ENCODE data around the gene CRYZ. TPM values are rescaled to one million over a fixed set of nuclear protein-coding genes. Genes with fewer than 3 reads are reported as not detected.
A peak's percentile ranks its signal among the peaks of the same experiment; 100 is the strongest.

CRYZ gene
- total and polyA plus RNA-seq, 4 donors = 21.7 to 29.8 (median 27.1) TPM

GRCh38 chr1:74689621-74690363 lies 43.1 kb downstream of the CRYZ start:
- H3K4me3 ChIP-seq (ENCODE audit: low read depth, low read length) = no peak overlapping the region
- H3K27ac ChIP-seq (ENCODE audit: low read depth, low read length) = no peak overlapping the region
- H3K36me3 ChIP-seq (ENCODE audit: control insufficient read depth, insufficient read depth, low read length) = no peaks in the 10 kb centered on the region
- no peaks in the 10 kb centered on the region for H3K9me3 ChIP-seq (ENCODE audit: control insufficient read depth, insufficient read depth, low read length)
- WGBS (ENCODE audit: insufficient coverage) = 0% methylated on average over 1 of the region's 5 CpGs
- DNase-seq (ENCODE audit: low read depth in 4 of 6, low spot score in 6 of 6) = peak; percentile 75 to 97 (median 84)
- no peaks in the 10 kb centered on the region for H3K27me3 ChIP-seq (ENCODE audit: control insufficient read depth, insufficient read depth, low read length)
- no peaks in the 10 kb centered on the region for H3K4me1 ChIP-seq (ENCODE audit: control insufficient read depth, insufficient read depth, low read length)

GRCh38 chr1:74686928-74687327 lies 45.9 kb downstream of the CRYZ start:
- no CpG with 5 or more reads among the region's 4 CpGs for WGBS (ENCODE audit: insufficient coverage)
- Histone ChIP-seq H3K9me3 (ENCODE audit: control insufficient read depth, insufficient read depth, low read length) (no peaks in the 10 kb centered on the region), H3K4me3 (ENCODE audit: low read depth, low read length) (no peak overlapping the region), H3K36me3 (ENCODE audit: control insufficient read depth, insufficient read depth, low read length) (no peaks in the 10 kb centered on the region), H3K27me3 (ENCODE audit: control insufficient read depth, insufficient read depth, low read length) (no peaks in the 10 kb centered on the region), H3K27ac (ENCODE audit: low read depth, low read length) (no peak overlapping the region), H3K4me1 (ENCODE audit: control insufficient read depth, insufficient read depth, low read length) (no peaks in the 10 kb centered on the region)
- DNase-seq (ENCODE audit: low read depth in 4 of 6, low spot score in 6 of 6) = no peak

GRCh38 chr1:74684301-74684700 lies 48.5 kb downstream of the CRYZ start:
- WGBS (ENCODE audit: insufficient coverage) = no CpG with 5 or more reads among the region's 2 CpGs
- no peaks in the 10 kb centered on the region for H3K4me1 ChIP-seq (ENCODE audit: control insufficient read depth, insufficient read depth, low read length)
- no peak overlapping the region for H3K27ac ChIP-seq (ENCODE audit: low read depth, low read length)
- no peak for DNase-seq (ENCODE audit: low read depth in 4 of 6, low spot score in 6 of 6)
- no peak overlapping the region for H3K4me3 ChIP-seq (ENCODE audit: low read depth, low read length)
- no peaks in the 10 kb centered on the region for H3K36me3 ChIP-seq (ENCODE audit: control insufficient read depth, insufficient read depth, low read length)
- H3K27me3 ChIP-seq (ENCODE audit: control insufficient read depth, insufficient read depth, low read length) = no peaks in the 10 kb centered on the region
- H3K9me3 ChIP-seq (ENCODE audit: control insufficient read depth, insufficient read depth, low read length) = no peaks in the 10 kb centered on the region

- Histone ChIP-seq H3K4me1 (ENCODE audit: control insufficient read depth, insufficient read depth, low read length) (no peaks in the 10 kb centered on the region), H3K9me3 (ENCODE audit: control insufficient read depth, insufficient read depth, low read length) (no peaks in the 10 kb centered on the region), H3K27me3 (ENCODE audit: control insufficient read depth, insufficient read depth, low read length) (no peaks in the 10 kb centered on the region), H3K27ac (ENCODE audit: low read depth, low read length) (no peak overlapping the region), H3K4me3 (ENCODE audit: low read depth, low read length) (no peak overlapping the region), H3K36me3 (ENCODE audit: control insufficient read depth, insufficient read depth, low read length) (no peaks in the 10 kb centered on the region)
- DNase-seq (ENCODE audit: low read depth in 4 of 6, low spot score in 6 of 6) = no peak
Observed at GRCh38 chr1:74683656-74684055, 49.2 kb downstream of the CRYZ start.

- no peak overlapping the region for H3K27ac ChIP-seq (ENCODE audit: low read depth, low read length)
- H3K4me3 ChIP-seq (ENCODE audit: low read depth, low read length) = no peak overlapping the region
- no CpG with 5 or more reads among the region's 2 CpGs for WGBS (ENCODE audit: insufficient coverage)
- no peaks in the 10 kb centered on the region for H3K4me1 ChIP-seq (ENCODE audit: control insufficient read depth, insufficient read depth, low read length)
- no peaks in the 10 kb centered on the region for H3K27me3 ChIP-seq (ENCODE audit: control insufficient read depth, insufficient read depth, low read length)
- H3K36me3 ChIP-seq (ENCODE audit: control insufficient read depth, insufficient read depth, low read length) = no peaks in the 10 kb centered on the region
- no peak for DNase-seq (ENCODE audit: low read depth in 4 of 6, low spot score in 6 of 6)
- H3K9me3 ChIP-seq (ENCODE audit: control insufficient read depth, insufficient read depth, low read length) = no peaks in the 10 kb centered on the region
Observed at GRCh38 chr1:74681851-74682250, 51.0 kb downstream of the CRYZ start.

GRCh38 chr1:74681449-74681848 lies 51.4 kb downstream of the CRYZ start:
- no CpG with 5 or more reads among the region's 4 CpGs for WGBS (ENCODE audit: insufficient coverage)
- Histone ChIP-seq H3K9me3 (ENCODE audit: control insufficient read depth, insufficient read depth, low read length) (no peaks in the 10 kb centered on the region), H3K27me3 (ENCODE audit: control insufficient read depth, insufficient read depth, low read length) (no peaks in the 10 kb centered on the region), H3K4me1 (ENCODE audit: control insufficient read depth, insufficient read depth, low read length) (no peaks in the 10 kb centered on the region), H3K4me3 (ENCODE audit: low read depth, low read length) (no peak overlapping the region), H3K27ac (ENCODE audit: low read depth, low read length) (no peak overlapping the region), H3K36me3 (ENCODE audit: control insufficient read depth, insufficient read depth, low read length) (no peaks in the 10 kb centered on the region)
- DNase-seq (ENCODE audit: low read depth in 4 of 6, low spot score in 6 of 6) = no peak

- H3K27me3 ChIP-seq (ENCODE audit: control insufficient read depth, insufficient read depth, low read length) = no peaks in the 10 kb centered on the region
- 31% methylated on average over 2 of the region's 3 CpGs for WGBS (ENCODE audit: insufficient coverage)
- no peak overlapping the region for H3K27ac ChIP-seq (ENCODE audit: low read depth, low read length)
- H3K4me1 ChIP-seq (ENCODE audit: control insufficient read depth, insufficient read depth, low read length) = no peaks in the 10 kb centered on the region
- H3K4me3 ChIP-seq (ENCODE audit: low read depth, low read length) = no peak overlapping the region
- no peak for DNase-seq (ENCODE audit: low read depth in 4 of 6, low spot score in 6 of 6)
- no peaks in the 10 kb centered on the region for H3K36me3 ChIP-seq (ENCODE audit: control insufficient read depth, insufficient read depth, low read length)
- H3K9me3 ChIP-seq (ENCODE audit: control insufficient read depth, insufficient read depth, low read length) = no peaks in the 10 kb centered on the region
Observed at GRCh38 chr1:74681001-74681400, 51.8 kb downstream of the CRYZ start.

- H3K4me1 ChIP-seq (ENCODE audit: control insufficient read depth, insufficient read depth, low read length) = no peaks in the 10 kb centered on the region
- H3K27me3 ChIP-seq (ENCODE audit: control insufficient read depth, insufficient read depth, low read length) = no peaks in the 10 kb centered on the region
- no peak overlapping the region for H3K4me3 ChIP-seq (ENCODE audit: low read depth, low read length)
- H3K9me3 ChIP-seq (ENCODE audit: control insufficient read depth, insufficient read depth, low read length) = no peaks in the 10 kb centered on the region
- no peak overlapping the region for H3K27ac ChIP-seq (ENCODE audit: low read depth, low read length)
- no peaks in the 10 kb centered on the region for H3K36me3 ChIP-seq (ENCODE audit: control insufficient read depth, insufficient read depth, low read length)
- no CpG with 5 or more reads among the region's 2 CpGs for WGBS (ENCODE audit: insufficient coverage)
- no peak for DNase-seq (ENCODE audit: low read depth in 4 of 6, low spot score in 6 of 6)
Observed at GRCh38 chr1:74679811-74680210, 53.0 kb downstream of the CRYZ start.

- no peaks in the 10 kb centered on the region for H3K27me3 ChIP-seq (ENCODE audit: control insufficient read depth, insufficient read depth, low read length)
- peaks cover 8% of the 10 kb centered on the region for H3K4me1 ChIP-seq (ENCODE audit: control insufficient read depth, insufficient read depth, low read length)
- no peaks in the 10 kb centered on the region for H3K9me3 ChIP-seq (ENCODE audit: control insufficient read depth, insufficient read depth, low read length)
- no peak for DNase-seq (ENCODE audit: low read depth in 4 of 6, low spot score in 6 of 6)
- H3K36me3 ChIP-seq (ENCODE audit: control insufficient read depth, insufficient read depth, low read length) = no peaks in the 10 kb centered on the region
- no peak overlapping the region for H3K4me3 ChIP-seq (ENCODE audit: low read depth, low read length)
- H3K27ac ChIP-seq (ENCODE audit: low read depth, low read length) = no peak overlapping the region
Observed at GRCh38 chr1:74677926-74678325, 54.9 kb downstream of the CRYZ start.

- H3K9me3 ChIP-seq (ENCODE audit: control insufficient read depth, insufficient read depth, low read length) = peaks cover 3% of the 10 kb centered on the region
- H3K4me3 ChIP-seq (ENCODE audit: low read depth, low read length) = peak overlapping the region; percentile 38
- H3K27ac ChIP-seq (ENCODE audit: low read depth, low read length) = peak overlapping the region; percentile 48
- H3K27me3 ChIP-seq (ENCODE audit: control insufficient read depth, insufficient read depth, low read length) = no peaks in the 10 kb centered on the region
- H3K36me3 ChIP-seq (ENCODE audit: control insufficient read depth, insufficient read depth, low read length) = no peaks in the 10 kb centered on the region
- H3K4me1 ChIP-seq (ENCODE audit: control insufficient read depth, insufficient read depth, low read length) = peaks cover 8% of the 10 kb centered on the region
- WGBS (ENCODE audit: insufficient coverage) = 60% methylated on average over 5 of the region's 6 CpGs
- DNase-seq (ENCODE audit: low read depth in 4 of 6, low spot score in 6 of 6) = no peak
Observed at GRCh38 chr1:74674278-74675048, 58.4 kb downstream of the CRYZ start.

Data from spinal cord (tissue), 10 donors.